CD14-positive monocyte (primary cell): Measurements from ENCODE around the gene GRID2. TPM values are rescaled to one million over a fixed set of nuclear protein-coding genes. Genes with fewer than 3 reads are reported as not detected.

ENCODE experiments used
- DNase-seq, 3 donors: peaks; one replicate each; pipeline ENCODE4 v3.0.0-alpha.2; 2011 to 2022
- H2AFZ ChIP-seq: 2 replicates; pipeline ENCODE4 v1.6.0; 2012; ENCODE audit warnings: mild to moderate bottlenecking, low read depth, low read length, inconsistent platforms; ENCODE audit not compliant: insufficient read depth, poor library complexity, severe bottlenecking
- H3K27ac ChIP-seq, 2 donors: 1 replicate in 1 of 2; 2 replicates in 1 of 2; pipeline ENCODE4 v1.5.1; 2012 to 2013; ENCODE audit warnings: low read length in 2 of 2, control low read depth in 1 of 2, inconsistent platforms in 1 of 2, low read depth in 1 of 2, mild to moderate bottlenecking in 1 of 2
- H3K27me3 ChIP-seq, 2 donors: one replicate each; pipeline versions ENCODE4 v1.6.0 to v1.6.1; 2011 to 2013; ENCODE audit warnings: low read length in 2 of 2; ENCODE audit not compliant: control insufficient read depth in 2 of 2, insufficient read depth in 2 of 2
- H3K36me3 ChIP-seq, 2 donors: replicated peaks in 1 of 2; 1 replicate in 1 of 2; 2 replicates in 1 of 2; pipeline versions ENCODE4 v1.5.1 to v1.6.1; 2012 to 2013; ENCODE audit warnings: low read length in 2 of 2, control low read depth in 1 of 2, inconsistent platforms in 1 of 2, mild to moderate bottlenecking in 1 of 2; ENCODE audit not compliant: insufficient read depth in 2 of 2, control insufficient read depth in 1 of 2
- H3K4me1 ChIP-seq, 2 donors: 1 replicate in 1 of 2; 2 replicates in 1 of 2; pipeline versions ENCODE4 v1.5.1 to v1.6.1; 2012 to 2013; ENCODE audit warnings: low read length in 2 of 2, control low read depth in 1 of 2, inconsistent platforms in 1 of 2, mild to moderate bottlenecking in 1 of 2, moderate library complexity in 1 of 2; ENCODE audit not compliant: insufficient read depth in 2 of 2, control insufficient read depth in 1 of 2
- H3K4me2 ChIP-seq: replicated peaks from 2 replicates; pipeline ENCODE3; 2012; ENCODE audit warnings: low read length, moderate library complexity, mild to moderate bottlenecking; ENCODE audit not compliant: poor library complexity, severe bottlenecking; ENCODE audit errors: extremely low read depth
- H3K4me3 ChIP-seq, 3 experiments: fragments of 200-600 bp in 1 of 3; sonication (generic) in 1 of 3; replicated peaks in 1 of 3; 1 replicate in 2 of 3; 2 replicates in 1 of 3; pipeline ENCODE4 v1.5.1; 2011 to 2013; ENCODE audit warnings: low read length in 3 of 3, mild to moderate bottlenecking in 3 of 3, control low read depth in 2 of 3, low read depth in 2 of 3, inconsistent platforms in 1 of 3, moderate library complexity in 1 of 3
- H3K79me2 ChIP-seq: 2 replicates; pipeline ENCODE4 v1.6.0; 2012; ENCODE audit warnings: mild to moderate bottlenecking, control low read depth, inconsistent platforms, low read length, moderate library complexity; ENCODE audit not compliant: insufficient read depth
- H3K9ac ChIP-seq: 2 replicates; pipeline ENCODE4 v1.6.0; 2017; ENCODE audit warnings: low read length, mild to moderate bottlenecking; ENCODE audit not compliant: insufficient read depth, poor library complexity, severe bottlenecking
- H3K9me3 ChIP-seq, 2 donors: replicated peaks in 1 of 2; 1 replicate in 1 of 2; 2 replicates in 1 of 2; pipeline versions ENCODE4 v1.5.1 to v1.6.1; 2012 to 2013; ENCODE audit warnings: low read length in 2 of 2, control low read depth in 1 of 2; ENCODE audit not compliant: control insufficient read depth in 1 of 2, insufficient read depth in 1 of 2
- H4K20me1 ChIP-seq: 2 replicates; pipeline ENCODE4 v1.6.0; 2012; ENCODE audit warnings: mild to moderate bottlenecking, low read length, control low read depth, moderate library complexity; ENCODE audit not compliant: insufficient read depth
- H3K27ac Mint-ChIP-seq, 7 donors: one replicate each; pipeline ENCODE4 v1.8.0; 2020; ENCODE audit warnings: mild to moderate bottlenecking in 7 of 7, mixed read lengths in 7 of 7, moderate library complexity in 6 of 7, inconsistent platforms in 2 of 7
- H3K27me3 Mint-ChIP-seq, 3 donors: one replicate each; pipeline ENCODE4 v1.8.0; 2021 to 2022; ENCODE audit warnings: low read depth in 3 of 3, mild to moderate bottlenecking in 3 of 3, mixed read lengths in 3 of 3, moderate library complexity in 3 of 3, inconsistent platforms in 1 of 3
- H3K36me3 Mint-ChIP-seq, 2 donors: one replicate each; pipeline ENCODE4 v1.8.0; 2020; ENCODE audit warnings: mixed read lengths in 2 of 2, inconsistent platforms in 1 of 2, mild to moderate bottlenecking in 1 of 2
- H3K4me1 Mint-ChIP-seq: one replicate; pipeline ENCODE4 v1.8.0; 2020; ENCODE audit warnings: mild to moderate bottlenecking, mixed read lengths
- H3K4me3 Mint-ChIP-seq, 2 donors: one replicate each; pipeline ENCODE4 v1.8.0; 2020; ENCODE audit warnings: mild to moderate bottlenecking in 2 of 2, mixed read lengths in 2 of 2, moderate library complexity in 1 of 2
- H3K9me3 Mint-ChIP-seq, 7 donors: one replicate each; pipeline ENCODE4 v1.8.0; 2020 to 2022; ENCODE audit warnings: mixed read lengths in 7 of 7, mild to moderate bottlenecking in 6 of 7, moderate library complexity in 6 of 7, inconsistent platforms in 2 of 7
- whole genome bisulfite sequencing: methylation state at CpG from one replicate; pipeline ENCODE4 v1.1.5; 2013; ENCODE audit warnings: missing lambda C conversion rate; ENCODE audit not compliant: insufficient coverage; 5-methylcytosine and 5-hydroxymethylcytosine counted together
- intact Hi-C, 2 donors: fragments of 100-400 bp; cut with micrococcal nuclease; formaldehyde crosslinking; loops; one replicate each; pipeline versions ENCODE4 v1.15.0 to v1.15.1; 2023
- polyA plus RNA-seq, 3 donors: library from polyadenylated mRNA; depleted of rRNA in 1 of 3; unstranded in 2 of 3; stranded (reverse) in 1 of 3; fragments of 300-500 nt in 2 of 3; fragments of >200 nt in 1 of 3; fragmentation: Illumina TruSeq in 2 of 3; gene quantifications; 1 replicate in 2 of 3; 2 replicates in 1 of 3; pipeline ENCODE4 v1.2.3, GENCODE V29; 2012 to 2021
- TF ChIP-seq, protein P1 (sequence below): fragments of 200-600 bp; IDR thresholded peaks from one replicate; pipeline ENCODE4 v1.8.0; 2022; ENCODE audit warnings: antibody characterized with exemption, mild to moderate bottlenecking

The GRID2 gene
- polyA plus RNA-seq, 3 donors, result not detected

DNA sequence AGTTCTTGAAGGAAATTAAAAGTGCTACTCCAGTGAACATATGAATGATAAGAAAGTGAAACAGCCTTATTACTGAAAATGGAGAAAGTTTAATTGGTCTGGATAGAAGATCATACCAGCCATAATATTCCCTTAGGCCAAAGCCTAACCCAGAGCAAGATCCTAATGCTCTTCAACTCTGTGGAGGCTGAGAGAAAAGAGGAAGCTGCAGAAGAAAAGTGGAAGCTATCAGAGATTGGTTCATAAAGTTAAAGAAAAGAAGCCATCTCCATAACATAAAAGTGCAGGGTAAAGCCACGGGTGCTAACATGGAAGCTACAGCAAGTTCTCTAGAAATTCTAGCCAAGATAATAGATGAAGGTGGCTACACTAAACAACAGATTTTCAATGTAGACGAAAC, 1439.3 kb downstream of the GRID2 start:
- Histone ChIP-seq H3K9me3 (no peaks in the 10 kb centered on the region), H3K9ac (no peak overlapping the region), H3K79me2 (no peaks in the 10 kb centered on the region), H3K4me3 (no peak overlapping the region), H4K20me1 (no peaks in the 10 kb centered on the region), H3K4me2 (no peak overlapping the region), H3K36me3 (no peaks in the 10 kb centered on the region), H3K27me3 (no peaks in the 10 kb centered on the region), H3K4me1 (no peaks in the 10 kb centered on the region), H3K27ac (no peak overlapping the region), H2AFZ (no peak overlapping the region)
- peaks cover 0 to 7% (median 0%) of the 10 kb centered on the region in 3 donors for H3K27me3 Mint-ChIP-seq
- no CpG with 5 or more reads among the region's 2 CpGs for WGBS
- intact Hi-C loops, result no loop called here
- peaks cover 0 to 2% (median 0%) of the 10 kb centered on the region in 7 donors for H3K9me3 Mint-ChIP-seq
- DNase-seq, result no peak
- no peak overlapping the region for H3K4me3 Mint-ChIP-seq
- no peaks in the 10 kb centered on the region for H3K36me3 Mint-ChIP-seq
- H3K4me1 Mint-ChIP-seq, result no peaks in the 10 kb centered on the region
- TF ChIP-seq, protein P1, sequence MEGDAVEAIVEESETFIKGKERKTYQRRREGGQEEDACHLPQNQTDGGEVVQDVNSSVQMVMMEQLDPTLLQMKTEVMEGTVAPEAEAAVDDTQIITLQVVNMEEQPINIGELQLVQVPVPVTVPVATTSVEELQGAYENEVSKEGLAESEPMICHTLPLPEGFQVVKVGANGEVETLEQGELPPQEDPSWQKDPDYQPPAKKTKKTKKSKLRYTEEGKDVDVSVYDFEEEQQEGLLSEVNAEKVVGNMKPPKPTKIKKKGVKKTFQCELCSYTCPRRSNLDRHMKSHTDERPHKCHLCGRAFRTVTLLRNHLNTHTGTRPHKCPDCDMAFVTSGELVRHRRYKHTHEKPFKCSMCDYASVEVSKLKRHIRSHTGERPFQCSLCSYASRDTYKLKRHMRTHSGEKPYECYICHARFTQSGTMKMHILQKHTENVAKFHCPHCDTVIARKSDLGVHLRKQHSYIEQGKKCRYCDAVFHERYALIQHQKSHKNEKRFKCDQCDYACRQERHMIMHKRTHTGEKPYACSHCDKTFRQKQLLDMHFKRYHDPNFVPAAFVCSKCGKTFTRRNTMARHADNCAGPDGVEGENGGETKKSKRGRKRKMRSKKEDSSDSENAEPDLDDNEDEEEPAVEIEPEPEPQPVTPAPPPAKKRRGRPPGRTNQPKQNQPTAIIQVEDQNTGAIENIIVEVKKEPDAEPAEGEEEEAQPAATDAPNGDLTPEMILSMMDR, result no peak
- no peak overlapping the region for H3K27ac Mint-ChIP-seq

DNA sequence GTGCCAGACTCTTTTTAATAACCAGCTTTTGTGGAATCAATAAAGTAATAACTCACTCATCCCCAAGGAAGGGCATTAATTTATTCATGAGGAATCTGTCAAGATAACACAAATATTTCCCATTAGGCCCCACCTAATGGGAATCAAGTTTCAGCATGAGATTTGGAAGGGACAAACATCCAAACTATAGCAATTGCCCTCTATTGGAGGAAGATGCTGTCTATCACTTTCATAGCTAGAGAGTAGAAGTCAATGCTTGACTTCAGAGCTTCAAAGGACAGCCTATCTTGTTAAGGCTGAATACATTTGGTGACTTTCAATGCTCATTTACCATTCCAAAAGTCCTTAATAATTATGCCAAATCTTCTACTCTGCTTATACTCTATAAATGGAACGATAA, 1439.9 kb downstream of the GRID2 start:
- TF ChIP-seq, protein P1, result no peak
- H3K27me3 ChIP-seq, result no peaks in the 10 kb centered on the region
- H3K4me1 ChIP-seq, result no peaks in the 10 kb centered on the region
- DNase-seq, result no peak
- Mint-ChIP-seq H3K4me3 (no peak overlapping the region), H3K27ac (no peak overlapping the region), H3K36me3 (no peaks in the 10 kb centered on the region), H3K4me1 (no peaks in the 10 kb centered on the region), H3K9me3 (peaks cover 0 to 2% (median 0%) of the 10 kb centered on the region in 7 donors), H3K27me3 (peaks cover 0 to 7% (median 0%) of the 10 kb centered on the region in 3 donors)
- H3K4me3 ChIP-seq, result no peak overlapping the region
- no CpG with 5 or more reads among the region's 1 CpG for WGBS
- no peaks in the 10 kb centered on the region for H3K79me2 ChIP-seq
- no peak overlapping the region for H3K9ac ChIP-seq
- no peaks in the 10 kb centered on the region for H4K20me1 ChIP-seq
- intact Hi-C loops, result no loop called here
- H3K9me3 ChIP-seq, result no peaks in the 10 kb centered on the region
- H3K36me3 ChIP-seq, result no peaks in the 10 kb centered on the region
- no peak overlapping the region for H3K4me2 ChIP-seq
- no peak overlapping the region for H2AFZ ChIP-seq
- H3K27ac ChIP-seq, result no peak overlapping the region
